SK-N-SH treated with all-trans-retinoic acid at 6 μM for 48 hours (cell line): ENCODE results near the gene GPSM3.
"Not testable (repeated sequence)": the region's sequence is repeated elsewhere in the genome, so short reads cannot be mapped to it uniquely, and the experiment has no call there.

Experiments used
- ATAC-seq: fragments of 200-7000 bp; cut with Tn5 transposase; 3 replicates; pipeline ENCODE4 v1.9.1; 2020; ENCODE audit warnings: mild to moderate bottlenecking, moderate library complexity
- ARNTL ChIP-seq: fragments of 450-650 bp; formaldehyde crosslinking; IDR thresholded peaks from 2 replicates; pipeline ENCODE4 v1.5.0; 2020; ENCODE audit warnings: low read depth, mild to moderate bottlenecking, moderate library complexity, borderline replicate concordance
- BACH2 ChIP-seq: fragments of 250-450 bp; sonication (Bioruptor Pico); IDR thresholded peaks from 2 replicates; pipeline ENCODE4 v1.9.0; 2021; ENCODE audit warnings: mild to moderate bottlenecking, borderline replicate concordance
- CREB5 ChIP-seq: fragments of 250-450 bp; sonication (Bioruptor Pico); IDR thresholded peaks from 2 replicates; pipeline ENCODE4 v1.5.1; 2020; ENCODE audit warnings: low read depth, mild to moderate bottlenecking, moderate library complexity
- CSDC2 ChIP-seq: fragments of 250-450 bp; sonication (Bioruptor Pico); IDR thresholded peaks from 2 replicates; pipeline ENCODE4 v1.5.0; 2020; ENCODE audit warnings: mild to moderate bottlenecking, moderate library complexity
- CSRNP3 ChIP-seq: fragments of 250-450 bp; sonication (Bioruptor Pico); IDR thresholded peaks from 2 replicates; pipeline ENCODE4 v1.5.1; 2021; ENCODE audit warnings: mild to moderate bottlenecking, moderate library complexity
- ESRRG ChIP-seq: fragments of 250-450 bp; sonication (Bioruptor Pico); IDR thresholded peaks from 2 replicates; pipeline ENCODE4 v1.6.1; 2021; ENCODE audit warnings: mild to moderate bottlenecking
- GLIS3 ChIP-seq: fragments of 250-450 bp; sonication (Bioruptor Pico); IDR thresholded peaks from 2 replicates; pipeline ENCODE4 v1.5.0; 2020; ENCODE audit warnings: mild to moderate bottlenecking, moderate library complexity
- ISL1 ChIP-seq: fragments of 250-450 bp; sonication (Bioruptor Pico); IDR thresholded peaks from 2 replicates; pipeline ENCODE4 v2.1.2; 2022; ENCODE audit warnings: mild to moderate bottlenecking, moderate library complexity
- OSR1 ChIP-seq: fragments of 250-450 bp; sonication (Bioruptor Pico); IDR thresholded peaks from 2 replicates; pipeline ENCODE4 v1.8.0; 2022; ENCODE audit warnings: moderate library complexity, mild to moderate bottlenecking, inconsistent platforms
- PATZ1 ChIP-seq: fragments of 250-450 bp; sonication (Bioruptor Pico); IDR thresholded peaks from 2 replicates; pipeline ENCODE4 v1.8.0; 2020; ENCODE audit warnings: mild to moderate bottlenecking, moderate library complexity, borderline replicate concordance
- POU6F1 ChIP-seq: fragments of 250-450 bp; sonication (Bioruptor Pico); IDR thresholded peaks from 2 replicates; pipeline ENCODE4 v1.8.0; 2021; ENCODE audit warnings: low read depth, mild to moderate bottlenecking, moderate library complexity, borderline replicate concordance
- PPARA ChIP-seq: fragments of 250-450 bp; sonication (Bioruptor Pico); IDR thresholded peaks from 2 replicates; pipeline ENCODE4 v1.5.0; 2020; ENCODE audit warnings: mild to moderate bottlenecking, borderline replicate concordance
- RARB ChIP-seq: fragments of 250-450 bp; sonication (Bioruptor Pico); IDR thresholded peaks from 2 replicates; pipeline ENCODE4 v1.8.0; 2021; ENCODE audit warnings: mild to moderate bottlenecking, moderate library complexity
- SNAI2 ChIP-seq: fragments of 250-450 bp; sonication (Bioruptor Pico); IDR thresholded peaks from 2 replicates; pipeline ENCODE4 v1.5.0; 2020; ENCODE audit warnings: mild to moderate bottlenecking, moderate library complexity
- TCF4 ChIP-seq: fragments of 250-450 bp; sonication (Bioruptor Pico); IDR thresholded peaks from 2 replicates; pipeline ENCODE4 v1.8.0; 2021; ENCODE audit warnings: mild to moderate bottlenecking, moderate library complexity, borderline replicate concordance
- TOX ChIP-seq: fragments of 250-450 bp; sonication (Bioruptor Pico); IDR thresholded peaks from 2 replicates; pipeline ENCODE4 v1.8.0; 2021; ENCODE audit warnings: mild to moderate bottlenecking, moderate library complexity, borderline replicate concordance
- ZFP3 ChIP-seq: fragments of 250-450 bp; sonication (Bioruptor Pico); IDR thresholded peaks from 2 replicates; pipeline ENCODE4 v1.5.0; 2020; ENCODE audit warnings: mild to moderate bottlenecking, moderate library complexity
- ZFP30 ChIP-seq: fragments of 450-650 bp; formaldehyde crosslinking; IDR thresholded peaks from 2 replicates; pipeline ENCODE4 v1.5.0; 2022; ENCODE audit warnings: mild to moderate bottlenecking, moderate library complexity
- ZNF70 ChIP-seq: fragments of 450-650 bp; formaldehyde crosslinking; IDR thresholded peaks from 2 replicates; pipeline ENCODE4 v1.5.0; 2020; ENCODE audit warnings: mild to moderate bottlenecking, moderate library complexity
- ZNF8 ChIP-seq: fragments of 450-650 bp; formaldehyde crosslinking; IDR thresholded peaks from 2 replicates; pipeline ENCODE4 v1.5.0; 2020; ENCODE audit warnings: mild to moderate bottlenecking, moderate library complexity

GPSM3 gene

GRCh38 chr6:32187009-32187709, 5.3 kb downstream of the GPSM3 start (continued):
- no peak for TF ChIP-seq PPARA (CRISPR knock-in tag)
- TF ChIP-seq GLIS3 (CRISPR knock-in tag), result no peak
- no peak for TF ChIP-seq ZFP3
- TF ChIP-seq BACH2, result no peak
- no peak for TF ChIP-seq ZFP30
- TF ChIP-seq, all 23 proteins: peak for 0

GRCh38 chr6:32186151-32186840, 6.1 kb downstream of the GPSM3 start:
- not testable (repeated sequence) for ATAC-seq

- ATAC-seq, result peak; percentile 83
Observed at GRCh38 chr6:32185681-32186131, 6.7 kb downstream of the GPSM3 start.

GRCh38 chr6:32184084-32184640, 8.3 kb downstream of the GPSM3 start, which contains the start of gene AGER:
Gene AGER (minus strand): TSS chr6:32184253. CDS start chr6:32184222, 31 bp downstream.
- no peak for ATAC-seq
- TF ChIP-seq ZNF8 (CRISPR knock-in tag) (no peak), POU6F1 (CRISPR knock-in tag) (no peak), PPARA (CRISPR knock-in tag) (no peak), ISL1 (CRISPR knock-in tag) (no peak), ESRRG (CRISPR knock-in tag) (no peak), TCF4 (no peak), CREB5 (CRISPR knock-in tag) (no peak), GLIS3 (CRISPR knock-in tag) (no peak), PATZ1 (CRISPR knock-in tag) (no peak), ARNTL (CRISPR knock-in tag) (no peak), OSR1 (CRISPR knock-in tag) (no peak), ZNF70 (no peak), RARB (CRISPR knock-in tag) (no peak), CSDC2 (no peak), CSRNP3 (no peak), BACH2 (no peak), SNAI2 (CRISPR knock-in tag) (no peak), TOX (CRISPR knock-in tag) (no peak), ZFP30 (no peak), ZFP3 (no peak)
